Heart left ventricle (tissue), 13 donors: ENCODE results near the gene CRYBG2.

Source experiments
- POLR2A ChIP-seq, 2 donors: fragments of 450-650 bp; IDR thresholded peaks; one replicate each; pipeline ENCODE4 v1.6.1; 2017; ENCODE audit warnings: antibody characterized with exemption in 2 of 2, mild to moderate bottlenecking in 2 of 2, moderate library complexity in 2 of 2
- TF ChIP-seq, protein P1 (sequence below), 12 donors: fragments of 200-600 bp; sonication (generic) in 4 of 12; IDR thresholded peaks; one replicate each; pipeline versions ENCODE4 v1.5.0 to v1.8.0; 2018 to 2022; ENCODE audit warnings: antibody characterized with exemption in 12 of 12, mild to moderate bottlenecking in 5 of 12
- donor health status: ischemic (EF 13 %, LVEDD 7.1; RV severe dilation, severe dysfunction).
- donor health status: DM: no; HTN: yes; CAD: no.
- donor health status: DM: no; HTN: no; CAD: no.
- donor health status: ischemic (EF 25% LVEDD 6.9; RV normal size, moderate dysfunction).
- donor health status: ischemic (EF 25% LVEDD 5.7; RV mildly dilated, moderate dysfunction).
- donor health status: ischemic (EF 35%, LVEDD 5.7; RV mildly dilated, moderate dysfunction).
- donor health status: nonischemic (EF 11% LVEDD 7.7; RV severe dilation, severe dysfunction).
- donor health status: DM: yes; HTN: yes; CAD: no.
- donor health status: PGD.
- donor health status: ischemic (EF 29% LVEDD 5.4; RV normal size, mild dysfunction).
- donor health status: nonischemic (EF 23%, LVEDD 6.1; RV moderate dilation, normal function).

DNA sequence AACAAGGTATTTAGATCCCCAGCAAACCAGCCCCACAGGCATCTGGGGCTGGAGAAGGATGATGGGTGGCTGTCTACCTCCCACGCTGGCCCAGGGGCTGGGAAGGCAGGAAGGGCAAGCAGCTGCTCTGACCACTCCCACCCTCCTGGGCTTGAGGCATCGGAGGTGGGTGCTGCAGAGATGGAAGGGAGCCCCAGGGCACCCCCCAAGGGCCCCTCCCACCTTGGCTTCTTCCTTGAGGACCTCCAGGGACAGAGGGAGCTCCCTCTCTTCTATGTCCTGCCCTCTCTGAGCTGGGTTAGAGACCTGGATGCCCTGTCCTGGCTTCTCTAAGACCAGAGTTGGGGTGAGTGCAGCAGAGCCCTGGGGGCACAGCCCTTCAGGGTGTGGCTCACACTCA lies 33.0 kb downstream of the CRYBG2 start:
- TF ChIP-seq, protein P1, sequence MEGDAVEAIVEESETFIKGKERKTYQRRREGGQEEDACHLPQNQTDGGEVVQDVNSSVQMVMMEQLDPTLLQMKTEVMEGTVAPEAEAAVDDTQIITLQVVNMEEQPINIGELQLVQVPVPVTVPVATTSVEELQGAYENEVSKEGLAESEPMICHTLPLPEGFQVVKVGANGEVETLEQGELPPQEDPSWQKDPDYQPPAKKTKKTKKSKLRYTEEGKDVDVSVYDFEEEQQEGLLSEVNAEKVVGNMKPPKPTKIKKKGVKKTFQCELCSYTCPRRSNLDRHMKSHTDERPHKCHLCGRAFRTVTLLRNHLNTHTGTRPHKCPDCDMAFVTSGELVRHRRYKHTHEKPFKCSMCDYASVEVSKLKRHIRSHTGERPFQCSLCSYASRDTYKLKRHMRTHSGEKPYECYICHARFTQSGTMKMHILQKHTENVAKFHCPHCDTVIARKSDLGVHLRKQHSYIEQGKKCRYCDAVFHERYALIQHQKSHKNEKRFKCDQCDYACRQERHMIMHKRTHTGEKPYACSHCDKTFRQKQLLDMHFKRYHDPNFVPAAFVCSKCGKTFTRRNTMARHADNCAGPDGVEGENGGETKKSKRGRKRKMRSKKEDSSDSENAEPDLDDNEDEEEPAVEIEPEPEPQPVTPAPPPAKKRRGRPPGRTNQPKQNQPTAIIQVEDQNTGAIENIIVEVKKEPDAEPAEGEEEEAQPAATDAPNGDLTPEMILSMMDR (IDR thresholded peaks at IDR 0.05), result no peak
- TF ChIP-seq POLR2A (IDR thresholded peaks at IDR 0.05), result no peak
